Measurements from ENCODE around the gene MATN4.

Gene MATN4

DNA sequence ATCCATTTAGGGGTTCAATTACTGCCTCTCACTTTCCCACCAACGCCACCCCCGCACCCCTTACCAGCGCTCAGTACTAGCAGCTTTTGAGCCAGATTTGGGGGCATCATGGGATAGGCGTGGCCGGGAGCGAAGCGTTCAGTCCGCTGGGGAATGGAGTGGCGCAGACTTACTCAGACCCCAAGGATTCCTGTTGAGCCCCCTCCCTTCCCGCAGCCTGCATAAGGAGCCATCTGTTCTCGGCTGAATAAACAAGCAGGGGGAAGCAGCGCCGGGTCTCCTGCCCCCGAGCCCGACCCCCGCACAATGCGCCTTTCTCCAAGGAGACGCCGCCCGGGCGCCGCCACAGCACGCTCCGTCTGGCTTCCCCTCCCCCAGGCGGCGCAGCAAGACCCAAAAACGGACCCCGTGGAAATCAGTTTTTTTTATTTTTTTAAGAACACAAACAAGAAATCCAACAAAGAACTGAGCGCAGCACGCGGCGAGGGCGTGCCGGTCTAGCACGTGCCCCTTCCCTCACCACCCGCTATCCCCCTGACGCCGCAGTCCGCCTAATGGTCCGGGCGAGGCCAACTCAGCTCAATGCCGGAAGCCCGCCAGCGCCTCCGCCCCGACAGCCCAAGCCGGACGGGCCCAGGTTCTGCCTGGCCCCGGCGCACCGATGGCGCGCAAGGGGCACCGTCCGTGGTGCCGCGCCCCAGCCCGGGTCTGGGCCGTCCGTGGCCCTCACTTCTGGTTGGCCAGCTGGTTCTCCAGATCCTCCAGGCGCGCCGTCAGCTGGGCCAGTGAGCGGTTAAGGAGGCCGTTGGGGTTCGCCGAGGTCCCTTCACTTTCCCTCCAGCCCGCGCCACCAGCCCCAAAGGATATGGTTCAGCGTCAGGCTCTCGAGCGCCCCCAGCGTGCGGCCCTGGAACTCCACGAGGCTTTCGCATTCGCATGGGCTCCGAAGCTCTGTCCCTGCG, 14.8 kb downstream of the MATN4 start:
- DNase-seq (ENCODE audit: low read depth in 2 of 2, low spot score in 1 of 2) = peak; percentile 59 to 69

DNA sequence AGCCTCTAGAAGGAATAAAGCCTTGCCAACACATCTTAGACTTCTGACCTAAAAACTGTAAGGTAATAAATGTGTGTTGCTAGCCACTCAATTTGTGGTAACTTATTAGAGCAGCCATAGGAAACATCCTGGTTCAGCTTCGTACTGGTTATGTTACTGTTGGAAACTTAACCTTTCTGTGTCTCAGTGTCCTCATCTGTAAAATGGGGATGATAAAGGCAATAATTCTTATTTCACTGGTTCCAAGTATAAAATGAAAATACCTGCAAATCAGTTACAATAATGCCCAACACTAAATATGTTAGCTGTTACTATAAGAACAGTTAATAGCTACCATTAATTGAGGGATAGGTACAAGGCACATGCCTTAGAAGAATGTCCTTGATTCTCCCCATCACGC, 15.8 kb downstream of the MATN4 start:
- no peak for DNase-seq (ENCODE audit: low read depth in 2 of 2, low spot score in 1 of 2)

DNA sequence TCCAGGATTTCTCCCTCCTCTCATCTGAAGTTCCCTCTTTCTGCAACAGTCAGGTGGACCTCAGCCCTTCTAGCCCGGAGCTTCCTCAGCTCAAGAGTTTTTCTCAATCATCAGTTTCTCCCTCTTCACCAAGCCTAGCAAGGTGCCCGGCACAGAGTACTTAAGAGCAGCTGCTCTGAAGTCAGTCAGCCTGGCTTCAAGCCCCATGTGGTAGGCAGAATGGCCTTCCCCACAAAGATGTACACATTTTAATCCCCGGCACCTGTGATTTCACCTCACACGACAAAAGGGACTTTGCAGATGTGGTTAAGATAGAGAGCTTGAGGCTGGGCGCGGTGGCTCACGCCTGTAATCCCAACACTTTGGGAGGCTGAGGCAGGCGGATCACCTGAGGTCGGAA, 16.6 kb downstream of the MATN4 start:
- no peak for DNase-seq (ENCODE audit: low read depth in 2 of 2, low spot score in 1 of 2)

DNA sequence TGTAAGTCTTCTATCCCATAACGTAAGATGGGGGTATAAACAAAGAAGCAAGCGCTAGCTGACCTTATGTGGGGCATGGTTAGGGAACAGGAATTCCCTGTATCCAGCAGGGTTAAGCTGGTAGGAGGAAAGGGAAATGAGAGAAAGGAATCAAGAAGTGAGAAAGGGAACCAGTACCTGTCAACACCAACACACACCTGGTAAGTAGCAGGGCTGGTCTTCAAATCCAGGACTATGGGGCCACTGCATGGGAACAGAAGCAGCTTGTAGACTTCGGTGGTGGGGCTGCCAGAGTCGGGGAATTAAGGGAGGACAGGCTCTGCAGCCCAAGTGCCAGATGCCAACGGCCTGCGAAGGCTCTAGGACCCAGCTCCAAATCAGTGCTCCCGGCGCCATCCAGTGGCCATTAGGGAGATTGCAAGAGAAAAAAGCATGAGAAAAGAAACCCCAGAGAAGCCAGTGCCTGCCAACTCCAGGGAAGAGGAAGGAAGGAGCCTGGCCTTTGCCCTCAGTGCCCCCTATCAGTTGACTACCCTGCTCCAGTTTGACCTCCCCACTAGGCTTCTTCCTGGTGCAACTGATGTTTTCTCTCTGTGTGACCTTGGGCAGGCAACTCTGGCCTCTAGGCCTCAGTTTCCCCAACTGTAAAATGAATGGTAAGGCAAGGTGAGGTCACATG, 17.3 kb downstream of the MATN4 start:
- DNase-seq (ENCODE audit: low read depth in 2 of 2, low spot score in 1 of 2) = peak; percentile 14 to 45

DNA sequence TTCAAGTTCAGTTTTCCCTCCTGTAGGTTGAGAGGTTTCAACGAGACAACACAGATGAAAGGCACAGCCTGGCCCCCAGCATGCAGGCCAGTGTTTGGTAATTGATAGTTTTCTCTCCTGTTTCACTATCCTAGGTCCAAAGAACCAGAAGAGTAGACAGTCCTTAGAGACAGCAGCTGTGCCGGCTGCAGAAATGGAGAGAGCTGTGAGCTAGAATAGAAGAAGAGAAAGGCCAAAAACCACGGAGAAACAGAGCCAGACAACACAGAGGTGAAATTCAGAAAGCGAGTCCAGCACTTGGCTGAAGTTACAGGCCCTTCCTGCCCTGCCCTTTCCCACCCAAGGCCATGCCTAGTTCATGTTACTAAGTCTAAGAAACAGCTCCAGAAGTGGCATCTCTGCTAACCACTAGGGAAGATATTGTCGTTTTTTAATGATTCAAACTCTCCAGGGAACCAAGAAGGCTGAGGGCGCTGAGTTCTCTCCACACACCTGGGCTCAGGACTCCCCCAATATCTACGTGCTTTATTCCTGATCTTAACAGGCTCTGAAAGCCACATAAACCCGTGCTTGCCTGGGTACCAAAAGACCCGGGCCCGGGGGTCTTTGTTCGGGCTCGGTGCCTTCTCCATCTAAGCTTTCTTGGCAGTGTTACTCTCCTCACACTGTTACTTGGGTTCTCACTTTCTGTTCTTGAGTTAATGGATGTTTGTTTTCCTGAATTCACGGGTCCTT, 18.0 kb downstream of the MATN4 start:
- DNase-seq (ENCODE audit: low read depth in 2 of 2, low spot score in 1 of 2) = no peak

DNA sequence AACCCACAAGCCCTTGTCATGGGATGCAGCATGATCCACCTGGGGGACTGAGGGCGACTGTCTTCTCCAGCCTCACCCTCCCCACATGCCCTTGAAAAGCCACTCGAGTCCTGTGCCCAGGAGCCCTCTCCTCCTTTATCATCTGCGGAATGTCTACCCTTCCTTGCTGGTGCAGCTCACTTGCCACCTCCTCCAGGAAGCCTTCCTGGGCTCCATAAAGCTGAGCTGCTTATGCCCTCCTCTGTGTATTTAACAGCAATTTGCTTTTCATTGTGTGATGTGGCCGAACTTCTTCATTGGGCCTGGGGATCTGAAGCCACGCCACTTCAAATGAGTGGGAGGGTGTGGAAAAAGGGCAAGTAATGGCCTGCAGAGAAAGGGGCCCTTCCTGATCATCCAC, 19.2 kb downstream of the MATN4 start:
- DNase-seq (ENCODE audit: low read depth in 2 of 2, low spot score in 1 of 2) = no peak

DNA sequence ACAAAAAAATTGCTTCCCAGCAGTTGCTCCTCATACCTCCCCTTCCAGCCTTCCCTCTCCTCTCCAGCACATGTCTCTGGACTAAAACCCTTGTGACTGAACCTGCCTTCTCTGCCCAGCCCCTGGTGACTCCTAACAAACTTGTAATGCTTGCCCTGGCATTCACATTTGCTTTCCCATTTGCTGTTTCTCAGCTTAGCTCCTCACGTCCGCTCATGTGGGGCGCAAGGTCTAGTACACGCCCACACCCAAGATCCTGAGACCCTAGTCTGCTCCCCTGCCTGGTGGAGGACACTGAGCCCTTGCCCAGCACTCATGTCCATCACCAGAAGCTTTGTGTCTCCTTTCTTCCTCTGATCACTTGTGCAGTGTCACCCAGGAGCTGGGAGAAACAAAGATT, 19.7 kb downstream of the MATN4 start:
- DNase-seq (ENCODE audit: low read depth in 2 of 2, low spot score in 1 of 2) = no peak

DNA sequence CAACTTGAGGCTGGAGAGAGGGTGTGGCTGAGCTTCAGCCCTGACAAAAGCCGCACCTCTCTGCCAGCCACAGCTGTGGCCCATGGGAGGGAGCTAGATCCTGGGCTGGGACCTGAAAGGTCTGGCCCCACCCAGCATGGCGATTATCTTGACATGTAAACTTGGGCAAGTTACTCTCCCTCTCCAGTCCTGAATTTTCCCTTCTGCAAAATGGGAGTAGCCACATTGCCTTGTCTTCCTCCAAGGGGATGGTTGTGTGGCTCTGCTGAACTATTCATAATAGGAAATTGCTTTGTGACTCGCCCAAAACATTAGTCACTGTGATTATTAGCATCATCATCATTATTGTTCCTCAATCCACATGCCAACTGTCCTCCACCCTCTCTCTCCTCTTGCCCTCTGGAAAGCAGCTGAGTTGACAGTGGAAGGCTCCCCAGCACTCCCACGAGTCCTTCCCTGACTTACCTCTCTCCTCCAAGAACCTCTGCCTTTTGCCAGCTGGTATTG, 24.5 kb downstream of the MATN4 start:
- DNase-seq (ENCODE audit: low read depth in 2 of 2, low spot score in 1 of 2) = no peak

DNA sequence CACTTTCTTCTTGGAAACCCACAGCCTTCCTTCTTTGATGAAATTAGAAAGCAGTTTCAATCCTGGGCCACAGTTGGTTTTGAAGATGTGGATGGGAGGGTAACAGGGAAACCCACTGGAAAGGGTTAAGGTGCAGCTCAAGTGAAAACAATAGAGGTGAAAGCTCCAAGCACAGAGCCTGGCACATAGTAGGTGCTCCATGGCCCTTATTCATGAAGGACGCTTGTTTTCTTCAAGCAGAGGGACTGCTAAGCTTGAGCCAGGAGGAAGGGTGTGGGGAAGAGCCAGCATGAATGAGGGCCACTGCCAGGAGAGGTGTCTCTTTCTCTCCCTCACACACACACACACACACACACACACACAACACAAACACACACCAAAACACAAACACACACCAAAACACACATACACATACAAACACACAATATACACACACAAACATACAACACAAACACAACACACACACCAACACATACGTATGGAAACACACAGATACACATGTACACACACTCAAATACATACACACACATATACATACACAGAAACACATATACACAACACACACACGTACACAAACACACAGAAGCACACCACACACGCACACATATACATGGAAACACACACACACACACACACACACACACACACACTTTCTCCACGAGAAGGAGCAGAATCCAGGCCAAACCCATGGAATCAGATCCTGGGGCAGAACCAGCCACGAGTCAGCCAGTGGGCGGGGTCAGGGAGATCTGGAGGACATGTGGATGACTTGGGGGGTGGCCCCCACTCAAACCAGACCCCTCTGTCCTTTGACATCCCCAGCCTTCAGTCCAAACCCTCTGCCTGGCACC, 25.2 kb downstream of the MATN4 start:
- DNase-seq (ENCODE audit: low read depth in 2 of 2, low spot score in 1 of 2) = no peak

DNA sequence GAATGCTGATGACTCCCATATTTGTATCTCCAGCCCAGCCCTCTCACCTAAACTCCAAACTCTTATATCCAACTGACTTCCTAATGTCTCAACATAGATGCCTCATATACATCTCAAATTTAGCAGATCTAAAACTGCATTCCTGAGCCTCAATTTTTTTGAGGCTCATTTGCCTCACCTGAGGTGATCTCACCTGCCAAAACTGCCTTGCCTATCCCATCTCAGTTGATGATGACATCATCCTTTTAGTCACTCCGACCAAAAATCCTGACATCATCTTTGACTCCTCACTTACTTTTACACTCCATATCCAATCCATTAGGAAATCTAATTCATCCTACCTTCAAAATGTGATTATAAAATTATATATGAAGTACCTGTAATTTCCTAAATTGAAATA, 28.1 kb downstream of the MATN4 start:
- DNase-seq (ENCODE audit: low read depth in 2 of 2, low spot score in 1 of 2) = no peak

DNA sequence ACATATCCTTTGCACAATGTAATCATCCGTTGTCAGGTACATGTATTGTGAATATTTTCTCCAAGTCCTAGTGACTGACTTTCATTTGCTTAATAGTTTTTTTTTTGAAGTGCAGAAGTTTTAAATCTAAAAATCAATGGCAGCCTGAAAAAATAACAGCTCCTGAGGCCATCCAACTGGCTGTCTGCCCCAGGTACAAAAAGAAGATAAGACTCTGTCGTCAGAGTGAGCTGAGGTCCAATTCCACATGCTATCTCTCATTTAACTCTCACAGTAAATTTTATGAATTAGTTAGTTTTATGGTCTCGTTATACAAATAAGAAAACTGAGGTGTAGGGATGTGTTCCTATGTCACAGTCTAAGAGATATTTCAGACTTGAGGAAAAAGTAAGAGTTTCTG, 32.8 kb downstream of the MATN4 start:
- DNase-seq (ENCODE audit: low read depth in 2 of 2, low spot score in 1 of 2) = no peak

DNA sequence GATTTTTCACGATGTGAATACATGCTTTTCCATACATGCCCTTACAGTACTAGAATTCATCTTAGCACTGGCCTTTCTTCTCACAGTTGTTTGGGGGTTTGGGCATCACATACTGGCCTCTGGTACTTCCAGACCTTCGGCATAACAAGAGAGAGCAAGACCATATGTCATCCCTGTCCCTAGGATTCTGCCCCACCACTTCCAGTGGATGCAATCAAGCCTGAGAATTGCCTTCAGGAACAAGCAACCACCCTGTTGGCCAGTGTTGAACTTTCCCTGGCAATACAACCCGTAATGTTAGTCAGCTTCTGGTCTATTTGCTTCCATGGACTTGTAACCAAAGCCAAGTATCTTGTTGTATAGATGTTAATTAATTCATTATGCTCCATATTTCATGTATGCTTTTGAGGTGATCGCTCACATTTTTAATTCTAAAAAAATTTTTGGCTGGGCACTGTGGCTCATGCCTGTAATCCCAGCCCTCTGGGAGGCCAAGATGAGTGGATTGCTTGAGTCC, 38.3 kb downstream of the MATN4 start:
- no peak for DNase-seq (ENCODE audit: low read depth in 2 of 2, low spot score in 1 of 2)

DNA sequence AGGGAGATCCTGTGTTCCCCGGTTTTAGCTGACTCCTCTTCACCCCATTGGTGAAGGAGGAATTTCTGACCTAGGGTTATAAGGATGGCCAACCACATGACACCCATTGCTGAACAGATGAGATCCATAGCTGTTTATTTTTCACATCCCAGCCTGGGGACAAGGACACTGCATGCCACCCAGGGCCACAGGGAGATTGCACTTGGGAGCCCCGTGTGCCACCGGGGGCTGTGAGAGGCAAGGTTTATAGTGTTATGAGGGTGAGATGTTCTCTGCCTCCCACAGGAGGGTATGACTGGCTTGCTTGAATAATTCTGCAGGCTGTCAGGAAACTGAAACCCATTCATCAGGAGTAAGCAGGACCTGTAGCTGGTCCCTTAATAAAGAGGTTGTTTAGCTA, 39.0 kb downstream of the MATN4 start:
- no peak for DNase-seq (ENCODE audit: low read depth in 2 of 2, low spot score in 1 of 2)

DNA sequence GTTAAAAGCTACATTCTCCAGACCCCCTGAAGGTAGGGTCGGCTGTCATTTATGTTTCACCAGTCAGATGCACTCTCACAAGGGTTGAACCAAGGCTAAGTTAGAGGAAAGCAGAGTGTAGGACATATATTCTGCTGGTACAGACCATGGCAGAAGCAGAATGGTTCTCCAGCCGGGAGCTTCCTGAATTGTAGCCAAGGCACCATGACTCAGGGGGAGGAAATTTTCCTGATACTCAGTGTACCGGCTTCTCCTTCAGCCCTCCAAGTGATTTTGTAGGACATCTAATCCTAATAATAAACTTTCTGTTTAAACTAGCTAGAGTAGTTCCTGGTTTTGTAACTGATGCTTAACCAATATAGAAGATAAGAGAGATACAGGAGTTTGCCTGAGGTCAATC, 39.6 kb downstream of the MATN4 start:
- no peak for DNase-seq (ENCODE audit: low read depth in 2 of 2, low spot score in 1 of 2)

DNA sequence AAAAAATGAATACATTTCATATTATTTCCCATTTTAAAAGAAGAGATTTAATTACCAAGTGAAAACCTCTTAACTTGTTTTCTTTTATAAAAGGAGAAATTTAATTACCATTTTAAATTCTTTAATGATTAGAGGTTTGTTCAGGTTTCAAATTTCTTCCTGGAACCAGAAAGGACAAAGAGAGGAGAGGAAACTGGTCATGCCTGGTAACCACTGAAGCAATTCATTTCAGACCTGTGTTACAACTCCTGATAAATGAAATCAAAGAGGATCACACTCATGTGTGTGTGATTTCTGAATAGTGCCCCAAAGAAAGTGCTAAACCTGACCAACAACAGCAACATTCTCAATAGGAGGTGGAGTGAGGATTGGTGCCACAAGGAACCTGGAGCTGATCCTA, 41.1 kb downstream of the MATN4 start:
- no peak for DNase-seq (ENCODE audit: low read depth in 2 of 2, low spot score in 1 of 2)

DNA sequence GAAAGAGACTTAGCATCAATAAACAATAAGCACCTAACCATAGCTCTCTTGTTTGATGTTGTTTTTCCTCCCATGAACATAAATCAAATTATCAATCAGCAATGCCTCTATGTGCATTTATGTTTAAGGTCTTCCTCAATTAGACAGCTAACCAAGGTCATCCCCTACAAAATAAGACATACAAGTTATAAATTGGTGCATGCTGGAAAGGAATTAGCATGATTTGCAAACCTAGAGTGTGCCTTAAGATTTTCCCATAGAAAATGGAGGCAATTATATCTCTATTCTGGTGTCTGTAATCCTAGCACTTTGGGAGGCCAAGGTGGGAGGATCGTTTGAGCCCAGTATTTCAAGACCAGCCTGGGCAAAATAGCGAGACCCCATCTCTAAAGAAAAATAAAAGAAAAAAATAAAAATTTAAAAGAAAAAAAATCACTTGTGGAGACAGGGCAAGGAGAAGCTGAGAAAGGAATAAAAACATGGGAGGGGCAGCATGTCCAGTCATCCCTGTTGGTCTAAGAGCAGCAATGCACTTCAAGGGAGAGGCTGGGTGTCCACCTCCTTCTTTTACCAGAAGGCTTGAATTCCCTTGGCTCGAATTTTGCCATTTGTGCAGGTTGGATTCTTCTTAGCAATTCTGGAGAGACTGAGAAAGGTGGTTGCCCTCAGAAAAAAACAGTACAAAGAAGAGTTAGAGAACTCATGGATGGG, 44.4 kb downstream of the MATN4 start:
- no peak for DNase-seq (ENCODE audit: low read depth in 2 of 2, low spot score in 1 of 2)

DNA sequence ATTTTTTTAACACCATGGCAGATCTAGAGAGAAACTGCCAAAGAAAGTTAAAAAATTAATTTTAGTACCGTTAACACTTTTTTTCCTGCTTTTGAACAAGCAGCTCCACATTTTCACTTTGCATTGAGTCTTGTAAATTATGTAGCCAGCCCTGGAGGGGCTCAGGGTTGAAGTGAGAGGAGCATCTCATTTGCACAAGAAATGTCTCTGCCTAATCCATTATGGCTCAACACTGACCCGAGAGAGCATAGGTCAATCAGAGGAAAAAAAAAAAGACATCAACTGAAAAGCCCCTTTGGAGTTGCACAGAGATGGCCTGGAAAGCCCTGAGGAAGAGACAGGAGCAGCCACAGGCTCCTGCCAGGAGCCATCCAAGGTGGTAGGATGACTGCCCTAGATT, 49.4 kb downstream of the MATN4 start:
- DNase-seq (ENCODE audit: low read depth in 2 of 2, low spot score in 1 of 2) = no peak

DNA sequence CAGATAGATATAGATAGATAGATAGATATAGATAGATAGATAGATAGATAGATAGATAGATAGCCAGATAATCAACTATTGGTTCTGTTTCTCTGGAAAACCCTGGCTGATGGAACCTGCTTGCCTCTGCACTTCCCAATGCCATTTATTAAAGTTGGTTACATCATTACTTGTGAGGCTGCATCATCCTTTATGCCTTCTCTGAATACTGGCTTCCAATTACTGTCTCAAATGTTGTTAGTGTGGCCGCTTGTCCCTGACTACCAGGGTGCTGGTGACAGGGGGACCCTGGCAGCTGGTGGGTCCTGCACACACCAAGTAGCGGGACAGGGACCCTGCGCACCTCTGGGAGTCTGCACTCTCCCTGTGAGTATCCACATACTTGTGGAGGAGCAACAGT, 49.8 kb downstream of the MATN4 start:
- DNase-seq (ENCODE audit: low read depth in 2 of 2, low spot score in 1 of 2) = no peak

DNA sequence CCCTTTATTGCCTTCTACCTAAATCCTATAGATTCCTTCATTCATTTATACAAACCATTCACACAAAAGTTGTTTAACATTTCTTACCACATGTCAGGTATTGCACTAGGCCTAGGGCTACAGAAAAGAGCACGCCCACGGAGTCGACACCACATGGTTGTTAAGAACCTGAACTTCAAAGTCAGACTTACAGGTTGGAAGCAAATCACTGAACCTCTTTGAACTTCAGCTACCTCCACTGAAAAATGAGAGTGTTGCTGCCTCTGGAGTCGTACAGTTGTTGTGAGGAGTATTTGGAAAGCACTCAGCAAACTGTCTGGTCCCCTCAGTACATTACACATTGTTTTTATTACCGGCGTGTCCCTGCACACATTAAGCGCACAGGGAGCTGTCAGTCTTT, 50.4 kb downstream of the MATN4 start:
- no peak for DNase-seq (ENCODE audit: low read depth in 2 of 2, low spot score in 1 of 2)

DNA sequence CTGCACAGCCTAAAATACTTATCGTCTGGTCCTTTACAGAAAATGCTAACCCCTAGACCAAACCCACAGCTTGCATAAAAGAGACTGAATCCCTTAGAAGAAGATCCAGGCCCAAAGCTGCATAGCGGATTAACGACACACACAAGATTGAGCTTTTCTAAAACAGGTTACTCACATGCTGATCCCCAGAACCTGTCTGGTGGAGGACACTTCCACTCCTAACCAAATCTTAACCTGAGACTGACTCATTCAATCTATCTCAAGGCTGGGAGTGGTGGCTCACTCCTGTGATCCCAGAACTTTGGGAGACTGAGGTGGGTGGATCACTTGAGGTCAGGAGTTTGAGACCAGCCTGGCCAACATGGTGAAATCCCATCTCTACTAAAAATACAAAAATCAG, 50.9 kb downstream of the MATN4 start:
- no peak for DNase-seq (ENCODE audit: low read depth in 2 of 2, low spot score in 1 of 2)

Measured in stimulated activated CD8-positive, alpha-beta memory T cell treated with anti-CD3 and anti-CD28 coated beads, Interleukin-4, amount 100 ng/mL, for 4 hours (primary cell).